Caco-2 (cell line): ENCODE data around the gene DIO3. TPM values are rescaled to one million over a fixed set of nuclear protein-coding genes. Genes with fewer than 3 reads are reported as not detected.

ENCODE experiments used
- BruUV-seq: library from RNA; stranded (reverse); fragments of 400-500 nt; replicated peaks from 2 replicates; lab custom pipeline; 2021; lab: Mats Ljungman, UMichigan
- CTCF ChIA-PET: fragments of 300-600 bp; sonication (Branson Sonifier 250); formaldehyde crosslinking; loops from one replicate; lab custom pipeline; 2022; ENCODE audit warnings: antibody characterized with exemption; lab: Charles Lee
- POLR2A ChIA-PET: fragments of 300-600 bp; sonication (Branson Sonifier 250); formaldehyde crosslinking; loops from one replicate; lab custom pipeline; 2022; ENCODE audit warnings: antibody characterized with exemption; lab: Charles Lee
- DNase-seq, 2 experiments: peaks; one replicate each; pipeline versions ENCODE4 v3.0.0 to v3.0.0-alpha.2; 2020 to 2022
- H3K27me3 ChIP-seq: replicated peaks from 2 replicates; pipeline ENCODE4 v1.6.0; 2011; ENCODE audit warnings: low read length; ENCODE audit not compliant: control insufficient read depth, insufficient read depth
- H3K36me3 ChIP-seq: 2 replicates; pipeline ENCODE4 v1.5.1; 2011; ENCODE audit warnings: low read length; ENCODE audit not compliant: control insufficient read depth, insufficient read depth
- H3K4me1 ChIP-seq: fragments of 250-450 bp; sonication (Bioruptor Pico); 2 replicates; pipeline ENCODE4 v1.5.1; 2020; ENCODE audit warnings: mild to moderate bottlenecking
- H3K4me3 ChIP-seq: 2 replicates; pipeline ENCODE4 v1.5.1; 2011; ENCODE audit warnings: low read depth, mild to moderate bottlenecking, control low read depth, low read length
- H3K9me3 ChIP-seq: fragments of 250-450 bp; sonication (Bioruptor Pico); 2 replicates; pipeline ENCODE4 v1.5.1; 2020; ENCODE audit warnings: mild to moderate bottlenecking, moderate library complexity
- H3K27ac Mint-ChIP-seq: one replicate; pipeline ENCODE4 v1.8.0; 2022; ENCODE audit warnings: mixed read lengths; ENCODE audit not compliant: unreplicated experiment
- H3K27me3 Mint-ChIP-seq: one replicate; pipeline ENCODE4 v1.8.0; 2022; ENCODE audit warnings: mixed read lengths; ENCODE audit not compliant: insufficient read depth, unreplicated experiment
- H3K36me3 Mint-ChIP-seq: one replicate; pipeline ENCODE4 v1.8.0; 2022; ENCODE audit warnings: mild to moderate bottlenecking, mixed read lengths; ENCODE audit not compliant: insufficient read depth, unreplicated experiment
- H3K4me1 Mint-ChIP-seq: one replicate; pipeline ENCODE4 v1.8.0; 2022; ENCODE audit warnings: low read depth, mixed read lengths; ENCODE audit not compliant: unreplicated experiment
- H3K4me3 Mint-ChIP-seq: one replicate; pipeline ENCODE4 v1.8.0; 2022; ENCODE audit warnings: mild to moderate bottlenecking, moderate library complexity, mixed read lengths; ENCODE audit not compliant: unreplicated experiment
- H3K9me3 Mint-ChIP-seq: one replicate; pipeline ENCODE4 v1.8.0; 2022; ENCODE audit warnings: mixed read lengths; ENCODE audit not compliant: unreplicated experiment
- intact Hi-C: fragments of 100-400 bp; cut with micrococcal nuclease; formaldehyde crosslinking; loops from one replicate; pipeline ENCODE4 v1.10.0; 2022; ENCODE audit not compliant: unreplicated experiment
- total RNA-seq: library from RNA; stranded (reverse); gene quantifications from 2 replicates; pipeline ENCODE4 v1.2.3, GENCODE V29; 2022
- TF ChIP-seq, protein P1 (sequence below), 2 experiments: fragments of 200-600 bp in 1 of 2; IDR thresholded peaks; 1 replicate in 1 of 2; 2 replicates in 1 of 2; pipeline versions ENCODE4 v1.5.1 to v1.8.0; 2011 to 2022; ENCODE audit warnings: antibody characterized with exemption in 1 of 2, control low read depth in 1 of 2, inconsistent platforms in 1 of 2, low read depth in 1 of 2, low read length in 1 of 2, mild to moderate bottlenecking in 1 of 2, moderate library complexity in 1 of 2; ENCODE audit not compliant: insufficient read depth in 1 of 2, severe bottlenecking in 1 of 2, unreplicated experiment in 1 of 2

Gene DIO3
- total RNA-seq, 1 experiment from 2014 or later, result 0.41 TPM

DNA sequence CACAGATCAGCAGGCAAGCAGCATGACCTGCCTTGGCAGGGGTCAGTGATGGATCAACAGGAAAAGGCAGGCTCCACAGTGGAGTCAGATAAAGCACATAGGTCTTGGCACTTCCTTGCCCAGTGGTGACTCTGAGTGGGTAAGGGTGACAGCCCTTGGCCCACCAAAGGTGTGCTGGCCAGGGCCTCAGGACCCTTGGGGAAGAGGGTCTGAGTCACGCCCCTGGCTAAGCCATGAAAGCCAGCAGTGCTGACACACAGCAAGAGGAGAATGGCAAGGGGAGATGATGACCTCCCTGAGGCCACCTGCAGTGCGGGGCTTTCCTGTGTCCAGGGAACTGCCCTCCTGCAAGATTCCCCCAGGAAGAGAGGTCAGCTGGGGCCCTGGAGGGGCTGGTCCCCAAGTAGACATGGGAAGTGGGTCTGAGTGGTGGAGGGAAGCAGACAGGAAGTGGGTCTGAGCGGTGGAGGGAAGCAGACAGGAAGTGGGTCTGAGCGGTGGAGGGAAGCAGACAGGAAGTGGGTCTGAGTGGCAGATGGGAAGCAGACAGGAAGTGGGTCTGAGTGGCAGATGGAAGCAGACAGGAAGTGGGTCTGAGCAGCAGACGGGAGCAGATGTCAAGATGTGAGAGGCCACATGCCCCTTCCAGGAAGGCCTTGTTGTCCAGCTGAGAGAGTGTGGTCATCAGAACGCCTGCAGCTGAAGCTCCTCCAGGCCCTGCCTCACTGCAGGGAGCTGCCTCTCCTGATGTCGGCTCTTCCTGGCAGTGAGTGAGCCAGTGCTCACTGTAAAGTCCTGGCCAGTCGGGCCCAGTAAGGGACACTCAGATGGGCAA lies 34.8 kb downstream of the DIO3 start:
- H3K36me3 Mint-ChIP-seq, result no peaks in the 10 kb centered on the region
- H3K9me3 Mint-ChIP-seq, result peaks cover 9% of the 10 kb centered on the region
- no peaks in the 10 kb centered on the region for H3K27me3 Mint-ChIP-seq
- no peaks in the 10 kb centered on the region for H3K4me1 Mint-ChIP-seq
- Histone ChIP-seq H3K36me3 (no peaks in the 10 kb centered on the region), H3K27me3 (no peaks in the 10 kb centered on the region), H3K4me1 (no peaks in the 10 kb centered on the region), H3K9me3 (no peaks in the 10 kb centered on the region), H3K4me3 (no peak overlapping the region)
- TF ChIP-seq, protein P1, sequence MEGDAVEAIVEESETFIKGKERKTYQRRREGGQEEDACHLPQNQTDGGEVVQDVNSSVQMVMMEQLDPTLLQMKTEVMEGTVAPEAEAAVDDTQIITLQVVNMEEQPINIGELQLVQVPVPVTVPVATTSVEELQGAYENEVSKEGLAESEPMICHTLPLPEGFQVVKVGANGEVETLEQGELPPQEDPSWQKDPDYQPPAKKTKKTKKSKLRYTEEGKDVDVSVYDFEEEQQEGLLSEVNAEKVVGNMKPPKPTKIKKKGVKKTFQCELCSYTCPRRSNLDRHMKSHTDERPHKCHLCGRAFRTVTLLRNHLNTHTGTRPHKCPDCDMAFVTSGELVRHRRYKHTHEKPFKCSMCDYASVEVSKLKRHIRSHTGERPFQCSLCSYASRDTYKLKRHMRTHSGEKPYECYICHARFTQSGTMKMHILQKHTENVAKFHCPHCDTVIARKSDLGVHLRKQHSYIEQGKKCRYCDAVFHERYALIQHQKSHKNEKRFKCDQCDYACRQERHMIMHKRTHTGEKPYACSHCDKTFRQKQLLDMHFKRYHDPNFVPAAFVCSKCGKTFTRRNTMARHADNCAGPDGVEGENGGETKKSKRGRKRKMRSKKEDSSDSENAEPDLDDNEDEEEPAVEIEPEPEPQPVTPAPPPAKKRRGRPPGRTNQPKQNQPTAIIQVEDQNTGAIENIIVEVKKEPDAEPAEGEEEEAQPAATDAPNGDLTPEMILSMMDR (IDR thresholded peaks at IDR 0.05; ENCODE audit: insufficient read depth in 1 of 2, low read depth in 1 of 2, low read length in 1 of 2, severe bottlenecking in 1 of 2, unreplicated experiment in 1 of 2), result no peak
- no peak for DNase-seq
- H3K4me3 Mint-ChIP-seq, result no peak overlapping the region
- ChIA-PET CTCF (no interaction called here), POLR2A (no interaction called here)
- no TSS peak for BruUV-seq
- intact Hi-C loops, result no loop called here
- H3K27ac Mint-ChIP-seq, result no peak overlapping the region

DNA sequence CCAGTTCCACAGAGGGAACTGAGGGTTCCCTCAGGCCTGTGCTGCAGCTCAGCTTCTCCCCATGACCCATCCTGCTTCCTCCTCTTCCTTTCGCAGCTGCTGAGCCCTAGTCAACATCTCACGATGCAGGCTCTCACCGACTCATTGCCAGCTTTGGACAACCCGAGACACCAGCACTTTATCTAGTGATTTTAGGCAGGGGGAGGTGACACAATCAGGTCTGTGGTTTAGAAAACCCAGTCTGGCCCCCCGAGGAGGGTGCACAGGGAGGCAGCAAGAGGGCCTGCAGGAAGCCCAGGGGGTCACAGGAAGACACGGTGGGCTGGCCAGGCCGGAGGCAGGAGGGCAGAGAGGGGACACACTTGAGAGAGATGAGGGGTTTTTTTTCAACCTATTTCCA lies 35.4 kb downstream of the DIO3 start:
- H3K36me3 Mint-ChIP-seq, result no peaks in the 10 kb centered on the region
- H3K4me3 Mint-ChIP-seq, result no peak overlapping the region
- H3K27ac Mint-ChIP-seq, result no peak overlapping the region
- TF ChIP-seq, protein P1 (IDR thresholded peaks at IDR 0.05; ENCODE audit: insufficient read depth in 1 of 2, low read depth in 1 of 2, low read length in 1 of 2, severe bottlenecking in 1 of 2, unreplicated experiment in 1 of 2), result no peak
- H3K36me3 ChIP-seq, result no peaks in the 10 kb centered on the region
- no peak overlapping the region for H3K4me3 ChIP-seq
- CTCF ChIA-PET, result no interaction called here
- H3K27me3 ChIP-seq, result no peaks in the 10 kb centered on the region
- H3K4me1 ChIP-seq, result no peaks in the 10 kb centered on the region
- POLR2A ChIA-PET, result no interaction called here
- no peaks in the 10 kb centered on the region for H3K4me1 Mint-ChIP-seq
- peaks cover 9% of the 10 kb centered on the region for H3K9me3 Mint-ChIP-seq
- no TSS peak for BruUV-seq
- no peak for DNase-seq
- no peaks in the 10 kb centered on the region for H3K27me3 Mint-ChIP-seq
- intact Hi-C loops, result no loop called here
- no peaks in the 10 kb centered on the region for H3K9me3 ChIP-seq

GRCh38 chr14:101598159-101598558 lies 36.9 kb downstream of the DIO3 start:
- BruUV-seq, result no TSS peak
- Histone ChIP-seq H3K4me1 (no peaks in the 10 kb centered on the region), H3K36me3 (no peaks in the 10 kb centered on the region), H3K27me3 (no peaks in the 10 kb centered on the region), H3K4me3 (no peak overlapping the region), H3K9me3 (no peaks in the 10 kb centered on the region)
- CTCF ChIA-PET, result no interaction called here
- POLR2A ChIA-PET, result no interaction called here
- TF ChIP-seq, protein P1 (IDR thresholded peaks at IDR 0.05; ENCODE audit: insufficient read depth in 1 of 2, low read depth in 1 of 2, low read length in 1 of 2, severe bottlenecking in 1 of 2, unreplicated experiment in 1 of 2), result no peak
- peaks cover 9% of the 10 kb centered on the region for H3K9me3 Mint-ChIP-seq
- no peaks in the 10 kb centered on the region for H3K27me3 Mint-ChIP-seq
- no peak overlapping the region for H3K4me3 Mint-ChIP-seq
- no peaks in the 10 kb centered on the region for H3K4me1 Mint-ChIP-seq
- DNase-seq, result no peak
- intact Hi-C loops, result no loop called here
- H3K36me3 Mint-ChIP-seq, result no peaks in the 10 kb centered on the region
- no peak overlapping the region for H3K27ac Mint-ChIP-seq
